ENCODE results near the gene SIM2. TPM values are rescaled to one million over a fixed set of nuclear protein-coding genes. Genes with fewer than 3 reads are reported as not detected.

SIM2 gene
- total and polyA plus RNA-seq, 2 of the 13 experiments (the other 11 are each of a cell fraction or from before 2014, with no cell fraction given): 0.36 to 0.53 TPM

- TF ChIP-seq ZKSCAN5 (CRISPR knock-in tag; IDR thresholded peaks at IDR 0.05) (no peak), ZBTB7B (CRISPR knock-in tag; IDR thresholded peaks at IDR 0.05) (peak; percentile 57; the same call in 1 of the 2 replicates), HBP1 (CRISPR knock-in tag; IDR thresholded peaks at IDR 0.05; ENCODE audit: low read depth) (no peak), ETV5 (CRISPR knock-in tag; IDR thresholded peaks at IDR 0.05; ENCODE audit: borderline replicate concordance) (no peak; the same call in 1 of the 2 replicates), ZXDC (CRISPR knock-in tag; IDR thresholded peaks at IDR 0.05) (no peak), SP4 (CRISPR knock-in tag; IDR thresholded peaks at IDR 0.05) (peak; percentile 32; the same call in 1 of the 2 replicates), PHF5A (CRISPR knock-in tag; IDR thresholded peaks at IDR 0.05; ENCODE audit: low read depth, unreplicated experiment) (peak; percentile 49), SOX5 (CRISPR knock-in tag; IDR thresholded peaks at IDR 0.05; ENCODE audit: borderline replicate concordance) (peak; percentile 47; the same call in 1 of the 2 replicates), FOSL2 (CRISPR knock-in tag; IDR thresholded peaks at IDR 0.05) (peak; percentile 52), ZNF782 (CRISPR knock-in tag; IDR thresholded peaks at IDR 0.05; ENCODE audit: borderline replicate concordance) (no peak), TFDP1 (CRISPR knock-in tag; IDR thresholded peaks at IDR 0.05; ENCODE audit: borderline replicate concordance) (peak; percentile 52; the same call in 1 of the 2 replicates), GPN1 (CRISPR knock-in tag; IDR thresholded peaks at IDR 0.05; ENCODE audit: borderline replicate concordance) (no peak), ZNF329 (CRISPR knock-in tag; IDR thresholded peaks at IDR 0.05; ENCODE audit: low read depth) (no peak), TCF7 (IDR thresholded peaks at IDR 0.05; ENCODE audit: low read depth) (peak; percentile 94), SSRP1 (CRISPR knock-in tag; IDR thresholded peaks at IDR 0.05) (no peak), ZSCAN5A (CRISPR knock-in tag; IDR thresholded peaks at IDR 0.05; ENCODE audit: borderline replicate concordance) (0 out of 2 replicates have a peak, but pooled peaks have one; percentile 55), HDAC2 (CRISPR knock-in tag; IDR thresholded peaks at IDR 0.05) (peak; percentile 76; the same call in 1 of the 2 replicates), ZNF451 (CRISPR knock-in tag; IDR thresholded peaks at IDR 0.05) (no peak), HMG20A (CRISPR knock-in tag; IDR thresholded peaks at IDR 0.05; ENCODE audit: borderline replicate concordance) (peak; percentile 69; the same call in 1 of the 2 replicates), ATF4 (CRISPR knock-in tag; IDR thresholded peaks at IDR 0.05) (no peak), XBP1 (CRISPR knock-in tag; IDR thresholded peaks at IDR 0.05) (no peak)
Observed at GRCh38 chr21:36730291-36731281, 31.7 kb downstream of the SIM2 start (continued).

All from HepG2 (cell line).